H9 (cell line): ENCODE data around the gene DNAH5. TPM values are rescaled to one million over a fixed set of nuclear protein-coding genes. Genes with fewer than 3 reads are reported as not detected.

Experiments
- DNase-seq: peaks from one replicate; pipeline ENCODE4 v3.0.0-alpha.2; 2017
- H2AFZ ChIP-seq: one replicate; pipeline ENCODE4 v1.6.1; 2013; ENCODE audit warnings: mild to moderate bottlenecking, low read length, control low read depth, moderate library complexity
- H2AK5ac ChIP-seq: 2 replicates; pipeline ENCODE4 v1.6.1; 2013; ENCODE audit warnings: low read length, control low read depth, mixed read lengths; ENCODE audit not compliant: insufficient read length
- H2BK120ac ChIP-seq: one replicate; pipeline ENCODE4 v1.6.1; 2013; ENCODE audit warnings: low read depth, mild to moderate bottlenecking, low read length, control low read depth, inconsistent platforms; ENCODE audit not compliant: poor library complexity, severe bottlenecking
- H2BK12ac ChIP-seq: 2 replicates; pipeline ENCODE4 v1.6.1; 2013; ENCODE audit warnings: low read length, control low read depth, mixed read lengths, low read depth; ENCODE audit not compliant: insufficient read length
- H2BK15ac ChIP-seq: 2 replicates; pipeline ENCODE4 v1.6.1; 2013; ENCODE audit warnings: low read depth, low read length, control low read depth
- H2BK20ac ChIP-seq: one replicate; pipeline ENCODE4 v1.6.1; 2013; ENCODE audit warnings: low read depth, mild to moderate bottlenecking, low read length, control low read depth, inconsistent platforms; ENCODE audit not compliant: poor library complexity, severe bottlenecking
- H2BK5ac ChIP-seq: 2 replicates; pipeline ENCODE4 v1.6.1; 2013; ENCODE audit warnings: low read length, control low read depth, mixed read lengths; ENCODE audit not compliant: insufficient read length
- H3K14ac ChIP-seq: 2 replicates; pipeline ENCODE4 v1.6.1; 2013; ENCODE audit warnings: low read length, control low read depth; ENCODE audit not compliant: insufficient read depth
- H3K18ac ChIP-seq: 2 replicates; pipeline ENCODE4 v1.6.1; 2013; ENCODE audit warnings: low read depth, mild to moderate bottlenecking, mixed read lengths, low read length, control low read depth; ENCODE audit not compliant: insufficient read length
- H3K23ac ChIP-seq: 2 replicates; pipeline ENCODE4 v1.6.1; 2013; ENCODE audit warnings: low read length, control low read depth, mixed read lengths, low read depth; ENCODE audit not compliant: insufficient read length
- H3K23me2 ChIP-seq: 2 replicates; pipeline ENCODE4 v1.6.1; 2013; ENCODE audit warnings: low read depth, mild to moderate bottlenecking, mixed read lengths, low read length, control low read depth; ENCODE audit not compliant: insufficient read length, poor library complexity, severe bottlenecking
- H3K27ac ChIP-seq: 2 replicates; pipeline ENCODE4 v1.5.1; 2013; ENCODE audit warnings: low read length, control low read depth, mixed read lengths, low read depth; ENCODE audit not compliant: insufficient read length
- H3K27me3 ChIP-seq: 2 replicates; pipeline ENCODE4 v1.6.1; 2013; ENCODE audit warnings: low read length, control low read depth, inconsistent platforms; ENCODE audit not compliant: insufficient read depth
- H3K4ac ChIP-seq: 2 replicates; pipeline ENCODE4 v1.6.1; 2013; ENCODE audit warnings: low read depth, mild to moderate bottlenecking, control low read depth, inconsistent platforms, low read length, moderate library complexity
- H3K4me1 ChIP-seq: 2 replicates; pipeline ENCODE4 v1.6.1; 2013; ENCODE audit warnings: low read length, control low read depth, inconsistent platforms; ENCODE audit not compliant: insufficient read depth
- H3K4me2 ChIP-seq: 2 replicates; pipeline ENCODE4 v1.6.1; 2013; ENCODE audit warnings: low read length, control low read depth, mixed read lengths; ENCODE audit not compliant: insufficient read length, insufficient read depth
- H3K56ac ChIP-seq: 2 replicates; pipeline ENCODE4 v1.6.1; 2013; ENCODE audit warnings: low read depth, mild to moderate bottlenecking, mixed read lengths, low read length, control low read depth; ENCODE audit not compliant: insufficient read length
- H3K79me1 ChIP-seq: 2 replicates; pipeline ENCODE4 v1.6.1; 2013; ENCODE audit warnings: low read depth, mild to moderate bottlenecking, moderate library complexity, low read length, control low read depth, inconsistent platforms; ENCODE audit not compliant: insufficient read depth, poor library complexity, severe bottlenecking
- H3K79me2 ChIP-seq: 2 replicates; pipeline ENCODE4 v1.6.1; 2013; ENCODE audit warnings: low read length, control low read depth, inconsistent platforms; ENCODE audit not compliant: insufficient read depth
- H3K9ac ChIP-seq: 2 replicates; pipeline ENCODE4 v1.6.1; 2013; ENCODE audit warnings: low read length, control low read depth, mixed read lengths; ENCODE audit not compliant: insufficient read length; ENCODE audit errors: extremely low read depth
- H3K9me3 ChIP-seq: one replicate; pipeline ENCODE4 v1.6.1; 2013; ENCODE audit warnings: low read depth, low read length, inconsistent platforms; ENCODE audit not compliant: control insufficient read depth
- H3T11ph ChIP-seq: one replicate; pipeline ENCODE4 v1.6.1; 2013; ENCODE audit warnings: mild to moderate bottlenecking, low read length, control low read depth, inconsistent platforms
- H4K20me1 ChIP-seq: one replicate; pipeline ENCODE4 v1.6.1; 2013; ENCODE audit not compliant: control insufficient read depth, insufficient read length, insufficient read depth
- H4K5ac ChIP-seq: 2 replicates; pipeline ENCODE4 v1.6.1; 2013; ENCODE audit warnings: low read depth, mild to moderate bottlenecking, mixed read lengths, low read length, control low read depth; ENCODE audit not compliant: insufficient read length
- H4K8ac ChIP-seq: replicated peaks from 2 replicates; pipeline ENCODE4 v1.6.1; 2013; ENCODE audit warnings: low read length, control low read depth, mixed read lengths, low read depth; ENCODE audit not compliant: insufficient read length
- H4K91ac ChIP-seq: 2 replicates; pipeline ENCODE4 v1.6.1; 2013; ENCODE audit warnings: low read depth, mild to moderate bottlenecking, moderate library complexity, mixed read lengths, low read length, control low read depth; ENCODE audit not compliant: insufficient read length
- H3K27ac Mint-ChIP-seq, 3 experiments: 2 replicates in 2 of 3; 3 replicates in 1 of 3; pipeline ENCODE4 v1.8.0; 2020 to 2021; ENCODE audit warnings: mixed read lengths in 3 of 3, mild to moderate bottlenecking in 1 of 3, moderate library complexity in 1 of 3
- H3K27me3 Mint-ChIP-seq: 2 replicates; pipeline ENCODE4 v1.8.0; 2021; ENCODE audit warnings: low read depth, mild to moderate bottlenecking, moderate library complexity, mixed read lengths
- H3K36me3 Mint-ChIP-seq, 3 experiments: 2 replicates in 2 of 3; 3 replicates in 1 of 3; pipeline ENCODE4 v1.8.0; 2020 to 2021; ENCODE audit warnings: low read depth in 3 of 3, mixed read lengths in 3 of 3; ENCODE audit not compliant: insufficient read depth in 1 of 3
- H3K4me1 Mint-ChIP-seq, 2 experiments: 2 replicates each; pipeline ENCODE4 v1.8.0; 2020; ENCODE audit warnings: mixed read lengths in 2 of 2
- H3K4me3 Mint-ChIP-seq, 2 experiments: 2 replicates in 1 of 2; 3 replicates in 1 of 2; pipeline ENCODE4 v1.8.0; 2020 to 2021; ENCODE audit warnings: mild to moderate bottlenecking in 2 of 2, mixed read lengths in 2 of 2, moderate library complexity in 1 of 2
- H3K9me3 Mint-ChIP-seq, 2 experiments: 2 replicates in 1 of 2; 3 replicates in 1 of 2; pipeline ENCODE4 v1.8.0; 2020; ENCODE audit warnings: mild to moderate bottlenecking in 2 of 2, mixed read lengths in 2 of 2, moderate library complexity in 1 of 2
- WGBS: extraction: QIAGEN DNeasy Blood & Tissue Kit; methylation state at CpG from one replicate; pipeline ENCODE4 v1.1.7; 2013; ENCODE audit warnings: missing lambda C conversion rate, low lambda C conversion rate, mixed read lengths; ENCODE audit not compliant: insufficient read length; ENCODE audit errors: extremely low coverage; 5-methylcytosine and 5-hydroxymethylcytosine counted together
- total RNA-seq: library from RNA; stranded (reverse); gene quantifications from 2 replicates; pipeline ENCODE4 v1.2.1, GENCODE V29; 2021
- TF ChIP-seq, protein P1 (sequence below): fragments of 200-600 bp; sonication (generic); conservative IDR thresholded peaks from 3 replicates; pipeline ENCODE4 v1.8.0; 2021; ENCODE audit warnings: antibody characterized with exemption, mild to moderate bottlenecking

The DNAH5 gene
- total RNA-seq, 1 experiment from 2014 or later, result 0.50 TPM

DNA sequence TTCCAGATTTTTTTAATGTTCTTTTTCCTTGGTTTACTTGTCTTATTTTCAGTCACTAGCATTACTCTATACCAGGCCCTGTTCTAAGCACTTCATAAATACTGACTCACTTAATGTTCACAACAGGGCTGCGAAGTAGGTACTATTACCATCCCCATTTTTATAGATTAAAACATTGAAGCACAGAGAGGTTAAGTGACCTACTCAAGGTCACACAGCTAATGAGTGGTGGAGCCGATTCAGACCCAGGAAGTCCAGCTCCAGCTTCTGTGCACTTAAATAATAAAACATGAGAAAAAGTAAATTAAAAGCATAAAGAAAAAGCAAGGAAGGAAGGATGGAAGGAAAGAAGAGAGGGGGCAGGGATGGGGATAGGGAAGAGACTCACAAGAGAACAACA is 45.3 kb upstream of the DNAH5 start:
- no peaks in the 10 kb centered on the region for H3K4me1 ChIP-seq
- H4K8ac ChIP-seq, result no peak overlapping the region
- Mint-ChIP-seq H3K4me1 (peaks cover 6 to 13% of the 10 kb centered on the region in 2 experiments), H3K27me3 (peaks cover 2% of the 10 kb centered on the region), H3K9me3 (no peaks in the 10 kb centered on the region; a peak in 2 of 5 replicates), H3K27ac (no peak overlapping the region), H3K36me3 (no peaks in the 10 kb centered on the region), H3K4me3 (no peak overlapping the region)
- WGBS, result no CpG with 5 or more reads among the region's 2 CpGs
- no peaks in the 10 kb centered on the region for H3K79me1 ChIP-seq
- no peaks in the 10 kb centered on the region for H3K9me3 ChIP-seq
- H3T11ph ChIP-seq, result no peak overlapping the region
- H3K79me2 ChIP-seq, result no peaks in the 10 kb centered on the region
- no peaks in the 10 kb centered on the region for H3K23me2 ChIP-seq
- H4K91ac ChIP-seq, result no peak overlapping the region
- H3K18ac ChIP-seq, result no peak overlapping the region
- no peak overlapping the region for H2BK15ac ChIP-seq
- no peak overlapping the region for H3K56ac ChIP-seq
- H2BK12ac ChIP-seq, result no peak overlapping the region
- no peak overlapping the region for H2BK20ac ChIP-seq
- no peak overlapping the region for H2AK5ac ChIP-seq
- no peaks in the 10 kb centered on the region for H4K20me1 ChIP-seq
- no peak overlapping the region for H3K9ac ChIP-seq
- no peak overlapping the region for H3K27ac ChIP-seq
- H3K4ac ChIP-seq, result no peak overlapping the region
- H2BK5ac ChIP-seq, result no peak overlapping the region
- H3K23ac ChIP-seq, result no peak overlapping the region
- no peak overlapping the region for H3K4me2 ChIP-seq
- H2AFZ ChIP-seq, result no peak overlapping the region
- no peak overlapping the region for H2BK120ac ChIP-seq
- no peak for DNase-seq
- H3K27me3 ChIP-seq, result no peaks in the 10 kb centered on the region
- no peak overlapping the region for H4K5ac ChIP-seq
- TF ChIP-seq, protein P1, sequence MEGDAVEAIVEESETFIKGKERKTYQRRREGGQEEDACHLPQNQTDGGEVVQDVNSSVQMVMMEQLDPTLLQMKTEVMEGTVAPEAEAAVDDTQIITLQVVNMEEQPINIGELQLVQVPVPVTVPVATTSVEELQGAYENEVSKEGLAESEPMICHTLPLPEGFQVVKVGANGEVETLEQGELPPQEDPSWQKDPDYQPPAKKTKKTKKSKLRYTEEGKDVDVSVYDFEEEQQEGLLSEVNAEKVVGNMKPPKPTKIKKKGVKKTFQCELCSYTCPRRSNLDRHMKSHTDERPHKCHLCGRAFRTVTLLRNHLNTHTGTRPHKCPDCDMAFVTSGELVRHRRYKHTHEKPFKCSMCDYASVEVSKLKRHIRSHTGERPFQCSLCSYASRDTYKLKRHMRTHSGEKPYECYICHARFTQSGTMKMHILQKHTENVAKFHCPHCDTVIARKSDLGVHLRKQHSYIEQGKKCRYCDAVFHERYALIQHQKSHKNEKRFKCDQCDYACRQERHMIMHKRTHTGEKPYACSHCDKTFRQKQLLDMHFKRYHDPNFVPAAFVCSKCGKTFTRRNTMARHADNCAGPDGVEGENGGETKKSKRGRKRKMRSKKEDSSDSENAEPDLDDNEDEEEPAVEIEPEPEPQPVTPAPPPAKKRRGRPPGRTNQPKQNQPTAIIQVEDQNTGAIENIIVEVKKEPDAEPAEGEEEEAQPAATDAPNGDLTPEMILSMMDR, result no peak
- H3K14ac ChIP-seq, result no peak overlapping the region
